Omental fat pad (tissue), 4 donors: Measurements from ENCODE around the gene NR6A1. TPM values are rescaled to one million over a fixed set of nuclear protein-coding genes. Genes with fewer than 3 reads are reported as not detected.

Experiments used
- ATAC-seq: fragments of 150-250 bp; one replicate; pipeline ENCODE4 v1.9.1; 2016; ENCODE audit warnings: mild to moderate bottlenecking, moderate library complexity; ENCODE audit not compliant: low FRiP score
- DNase-seq: peaks from one replicate; pipeline ENCODE4 v3.0.0-alpha.2; 2019; ENCODE audit warnings: low spot score
- total RNA-seq, 4 donors: library from RNA; depleted of rRNA; stranded (reverse); fragments of >200 nt; gene quantifications; one replicate each; pipeline ENCODE4 v1.1.0, GENCODE V29; 2016
- TF ChIP-seq, protein P1 (sequence below), 3 donors: fragments of 450-650 bp; IDR thresholded peaks; one replicate each; pipeline ENCODE4 v1.5.1; 2016 to 2017; ENCODE audit warnings: antibody characterized with exemption in 3 of 3, mild to moderate bottlenecking in 3 of 3, moderate library complexity in 2 of 3

NR6A1 gene
- total RNA-seq, 4 donors from 2014 or later, result 0.95 to 1.2 (median 1.0) TPM

DNA sequence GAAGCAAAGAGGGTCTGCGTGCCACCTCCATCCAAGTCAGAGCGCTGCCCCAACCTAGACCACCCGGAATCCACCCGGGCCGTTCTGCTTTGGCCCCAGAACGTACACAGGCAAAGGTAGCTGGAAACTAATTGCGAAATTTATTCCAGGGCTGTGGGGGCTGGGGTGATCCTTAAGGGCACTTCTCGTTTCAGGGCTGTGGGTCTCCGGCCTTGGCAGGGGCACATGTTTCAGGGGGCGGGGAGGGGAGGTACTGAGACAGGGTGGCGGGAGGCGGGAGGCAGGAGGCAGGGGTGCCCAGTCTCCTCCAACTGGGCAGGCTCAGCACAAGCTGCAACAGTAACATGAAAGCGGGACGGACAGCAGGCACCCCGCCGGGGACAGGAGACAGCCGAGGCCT is 290.0 kb downstream of the NR6A1 start:
- no peak for ATAC-seq
- TF ChIP-seq, protein P1, sequence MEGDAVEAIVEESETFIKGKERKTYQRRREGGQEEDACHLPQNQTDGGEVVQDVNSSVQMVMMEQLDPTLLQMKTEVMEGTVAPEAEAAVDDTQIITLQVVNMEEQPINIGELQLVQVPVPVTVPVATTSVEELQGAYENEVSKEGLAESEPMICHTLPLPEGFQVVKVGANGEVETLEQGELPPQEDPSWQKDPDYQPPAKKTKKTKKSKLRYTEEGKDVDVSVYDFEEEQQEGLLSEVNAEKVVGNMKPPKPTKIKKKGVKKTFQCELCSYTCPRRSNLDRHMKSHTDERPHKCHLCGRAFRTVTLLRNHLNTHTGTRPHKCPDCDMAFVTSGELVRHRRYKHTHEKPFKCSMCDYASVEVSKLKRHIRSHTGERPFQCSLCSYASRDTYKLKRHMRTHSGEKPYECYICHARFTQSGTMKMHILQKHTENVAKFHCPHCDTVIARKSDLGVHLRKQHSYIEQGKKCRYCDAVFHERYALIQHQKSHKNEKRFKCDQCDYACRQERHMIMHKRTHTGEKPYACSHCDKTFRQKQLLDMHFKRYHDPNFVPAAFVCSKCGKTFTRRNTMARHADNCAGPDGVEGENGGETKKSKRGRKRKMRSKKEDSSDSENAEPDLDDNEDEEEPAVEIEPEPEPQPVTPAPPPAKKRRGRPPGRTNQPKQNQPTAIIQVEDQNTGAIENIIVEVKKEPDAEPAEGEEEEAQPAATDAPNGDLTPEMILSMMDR (IDR thresholded peaks at IDR 0.05), result no peak

DNA sequence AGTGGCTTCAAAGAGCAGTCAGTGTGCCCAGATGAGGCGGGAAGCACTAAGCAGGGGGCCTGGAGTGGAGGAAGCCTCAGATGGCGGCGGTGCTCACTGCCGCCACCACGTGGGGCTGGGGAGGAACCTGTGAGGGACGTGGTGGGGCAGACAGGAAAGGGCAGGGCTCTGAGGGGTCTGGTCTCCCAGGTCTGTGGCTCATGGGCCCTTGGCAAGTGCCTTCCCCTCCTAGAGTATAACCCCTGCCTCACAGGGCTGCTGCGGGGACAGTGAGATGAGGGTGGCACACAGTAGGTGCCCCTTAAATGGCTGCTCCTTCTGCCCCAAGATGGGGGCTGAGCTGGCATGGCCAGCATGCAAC is 290.5 kb downstream of the NR6A1 start:
- TF ChIP-seq, protein P1 (IDR thresholded peaks at IDR 0.05), result no peak
- ATAC-seq (no peak), DNase-seq (no peak)

More for the DNA sequence above, 290.0 kb downstream of the NR6A1 start:
- no peak for DNase-seq

DNA sequence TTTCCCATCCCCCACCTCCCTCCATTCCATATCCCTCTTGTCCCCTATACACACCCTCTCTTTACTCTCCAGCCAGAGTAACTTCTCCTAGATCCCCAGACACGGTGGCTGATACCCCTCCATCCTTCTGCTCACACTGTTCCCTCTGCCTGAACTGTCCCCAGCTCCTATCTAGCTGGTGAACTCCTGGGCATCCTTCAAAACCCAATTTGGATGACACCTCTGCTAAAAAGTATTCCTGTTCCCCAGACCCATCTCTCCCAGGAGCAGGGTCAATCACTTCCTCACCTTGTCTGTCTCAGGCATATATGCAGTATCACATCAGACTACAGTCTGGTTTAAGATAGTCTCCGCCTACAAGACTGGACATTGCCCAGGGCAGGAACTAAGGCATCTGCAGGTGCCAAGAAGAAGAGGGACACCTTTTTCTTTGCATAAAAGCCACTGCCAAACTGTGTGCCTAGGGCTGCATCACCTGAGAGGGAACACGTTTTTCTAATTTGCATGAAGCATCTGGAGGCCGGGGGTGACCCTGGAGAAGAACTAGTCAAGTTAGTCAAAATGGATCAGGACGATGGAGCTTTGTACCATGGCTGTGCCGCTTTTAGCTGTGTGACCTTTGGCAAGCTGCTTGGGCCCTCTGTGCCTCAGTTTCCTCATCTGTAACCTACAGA is 291.0 kb downstream of the NR6A1 start:
- TF ChIP-seq, protein P1 (IDR thresholded peaks at IDR 0.05), result no peak
- DNase-seq (no peak), ATAC-seq (no peak)

DNA sequence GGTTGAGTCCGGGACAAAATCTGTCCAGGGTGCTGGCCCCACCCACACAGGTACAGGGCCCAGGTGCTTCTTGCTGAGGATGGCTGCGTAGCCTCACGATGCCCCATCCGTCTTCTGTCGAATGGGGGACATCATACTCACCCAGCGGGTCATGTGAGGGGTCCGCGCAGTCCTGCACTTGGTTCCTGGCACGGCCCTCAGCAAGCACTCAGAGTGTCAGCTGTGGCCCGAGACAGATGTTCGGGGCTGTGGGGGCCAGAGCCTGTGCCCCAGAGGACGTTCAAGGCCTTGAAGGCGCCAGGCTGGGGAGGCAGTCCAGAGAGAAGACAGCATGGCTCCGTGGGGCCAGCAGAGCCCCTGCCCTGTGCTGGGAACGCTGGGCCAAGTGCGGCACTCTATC is 291.7 kb downstream of the NR6A1 start:
- DNase-seq, result no peak
- no peak for ATAC-seq
- TF ChIP-seq, protein P1 (IDR thresholded peaks at IDR 0.05), result no peak

DNA sequence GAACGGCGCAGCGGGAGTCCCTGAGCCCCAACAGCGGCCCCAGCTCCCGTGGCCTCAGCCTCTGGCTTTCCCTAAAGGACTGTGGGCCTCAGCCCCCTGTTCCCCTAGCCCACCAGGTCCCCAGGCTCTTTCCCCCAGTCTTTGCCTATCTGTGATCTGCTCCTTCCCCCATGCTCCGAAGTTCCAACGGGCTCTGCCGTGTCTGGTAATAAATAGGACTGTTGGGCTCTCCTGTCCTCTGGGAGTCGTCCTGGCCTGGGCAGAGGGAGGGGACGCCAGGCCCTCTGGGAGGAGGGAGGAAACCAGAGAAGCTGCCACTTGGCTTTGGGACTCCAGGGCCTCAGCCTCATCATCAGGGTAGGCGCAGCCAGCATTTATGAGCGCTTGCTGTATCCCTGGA is 292.8 kb downstream of the NR6A1 start:
- DNase-seq, result no peak
- no peak for ATAC-seq
- TF ChIP-seq, protein P1 (IDR thresholded peaks at IDR 0.05), result no peak

DNA sequence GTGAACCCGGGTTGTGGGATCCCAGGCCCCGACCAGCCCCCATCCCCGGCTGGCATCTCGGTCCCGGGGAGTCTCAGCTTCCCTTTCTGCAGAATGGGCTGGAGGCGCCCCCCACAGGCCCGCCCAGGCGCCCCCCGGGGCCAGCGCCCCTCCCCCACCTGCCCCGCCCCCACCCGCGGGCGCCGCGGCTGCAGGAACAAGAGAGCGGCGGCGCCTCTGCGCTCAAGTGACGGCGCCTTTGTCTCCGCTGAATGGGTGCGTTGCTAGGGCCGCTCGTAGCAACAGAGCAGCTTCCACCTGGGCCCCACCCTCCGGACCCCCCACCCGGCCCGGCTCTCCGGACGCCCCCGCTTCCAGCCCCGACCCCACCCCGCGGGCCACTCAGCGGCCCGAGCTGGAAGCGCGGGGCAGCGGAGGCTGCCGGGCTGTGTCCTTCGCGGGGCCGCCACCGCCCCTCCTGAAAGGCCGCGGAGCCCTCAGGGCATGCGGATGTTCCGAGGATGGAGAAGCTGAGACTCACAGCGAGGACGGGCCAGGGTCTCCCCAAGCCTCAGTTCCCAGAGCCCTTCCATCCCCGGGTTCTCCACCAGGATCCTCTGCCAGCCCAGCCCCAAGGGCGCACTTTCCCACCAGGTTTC is 293.3 kb downstream of the NR6A1 start:
- DNase-seq, result no peak
- TF ChIP-seq, protein P1 (IDR thresholded peaks at IDR 0.05), result no peak

DNA sequence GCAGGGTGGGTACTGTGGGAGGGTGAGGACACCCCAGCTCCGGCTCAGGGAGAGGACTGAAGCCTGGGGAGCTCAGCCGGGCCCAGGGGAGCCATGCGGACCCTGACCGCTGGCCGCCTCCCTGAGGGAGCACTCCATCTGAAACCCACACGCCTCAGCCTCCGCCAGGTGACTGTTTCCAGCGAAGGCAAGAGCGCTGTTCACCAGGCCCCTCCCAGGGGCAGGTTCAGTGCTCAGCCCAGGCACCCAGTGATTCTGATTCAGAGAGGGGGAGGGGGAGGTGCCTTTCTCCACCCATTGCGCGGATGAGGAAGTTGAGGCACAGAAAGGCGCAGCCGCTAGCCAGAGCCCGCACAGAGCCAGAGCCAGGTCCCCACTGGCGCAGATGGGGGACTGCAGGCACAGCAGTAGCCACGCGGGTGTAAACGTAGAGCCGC is 293.9 kb downstream of the NR6A1 start:
- ATAC-seq (no peak), DNase-seq (no peak)
- TF ChIP-seq, protein P1 (IDR thresholded peaks at IDR 0.05), result no peak

More for the DNA sequence above, 293.3 kb downstream of the NR6A1 start:
- no peak for ATAC-seq
